GM12872 (cell line): ENCODE measurements around the gene BRINP3.

Experiments
- TF ChIP-seq, protein P1 (sequence below): IDR thresholded peaks from 3 replicates; pipeline ENCODE4 v1.5.1; 2011; ENCODE audit warnings: low read depth, mild to moderate bottlenecking, low read length, moderate library complexity; ENCODE audit not compliant: insufficient read depth

BRINP3 gene

GRCh38 chr1:190176776-190177175 lies 300.9 kb downstream of the BRINP3 start:
- TF ChIP-seq, protein P1, sequence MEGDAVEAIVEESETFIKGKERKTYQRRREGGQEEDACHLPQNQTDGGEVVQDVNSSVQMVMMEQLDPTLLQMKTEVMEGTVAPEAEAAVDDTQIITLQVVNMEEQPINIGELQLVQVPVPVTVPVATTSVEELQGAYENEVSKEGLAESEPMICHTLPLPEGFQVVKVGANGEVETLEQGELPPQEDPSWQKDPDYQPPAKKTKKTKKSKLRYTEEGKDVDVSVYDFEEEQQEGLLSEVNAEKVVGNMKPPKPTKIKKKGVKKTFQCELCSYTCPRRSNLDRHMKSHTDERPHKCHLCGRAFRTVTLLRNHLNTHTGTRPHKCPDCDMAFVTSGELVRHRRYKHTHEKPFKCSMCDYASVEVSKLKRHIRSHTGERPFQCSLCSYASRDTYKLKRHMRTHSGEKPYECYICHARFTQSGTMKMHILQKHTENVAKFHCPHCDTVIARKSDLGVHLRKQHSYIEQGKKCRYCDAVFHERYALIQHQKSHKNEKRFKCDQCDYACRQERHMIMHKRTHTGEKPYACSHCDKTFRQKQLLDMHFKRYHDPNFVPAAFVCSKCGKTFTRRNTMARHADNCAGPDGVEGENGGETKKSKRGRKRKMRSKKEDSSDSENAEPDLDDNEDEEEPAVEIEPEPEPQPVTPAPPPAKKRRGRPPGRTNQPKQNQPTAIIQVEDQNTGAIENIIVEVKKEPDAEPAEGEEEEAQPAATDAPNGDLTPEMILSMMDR: no peak

DNA sequence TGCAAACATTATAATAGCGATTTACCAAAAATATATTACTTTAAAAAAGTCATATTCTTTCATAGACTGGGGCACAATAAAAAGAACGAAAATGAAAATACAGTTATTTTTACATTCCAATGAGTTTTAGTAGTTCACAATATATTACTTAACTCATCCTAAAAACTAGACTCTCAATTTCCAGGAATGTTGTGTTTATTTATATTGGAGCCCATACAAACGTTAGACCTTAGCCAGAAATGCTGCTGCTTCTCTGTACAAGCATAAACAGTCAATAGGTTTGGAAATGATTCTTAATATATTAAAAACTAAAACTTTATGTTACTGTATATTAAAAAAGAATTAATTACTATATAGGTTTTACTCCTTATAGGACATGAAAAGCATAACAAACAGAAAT lies 302.3 kb downstream of the BRINP3 start:
- TF ChIP-seq, protein P1: no peak

GRCh38 chr1:190172651-190173430 lies 304.8 kb downstream of the BRINP3 start:
- TF ChIP-seq, protein P1: no peak

DNA sequence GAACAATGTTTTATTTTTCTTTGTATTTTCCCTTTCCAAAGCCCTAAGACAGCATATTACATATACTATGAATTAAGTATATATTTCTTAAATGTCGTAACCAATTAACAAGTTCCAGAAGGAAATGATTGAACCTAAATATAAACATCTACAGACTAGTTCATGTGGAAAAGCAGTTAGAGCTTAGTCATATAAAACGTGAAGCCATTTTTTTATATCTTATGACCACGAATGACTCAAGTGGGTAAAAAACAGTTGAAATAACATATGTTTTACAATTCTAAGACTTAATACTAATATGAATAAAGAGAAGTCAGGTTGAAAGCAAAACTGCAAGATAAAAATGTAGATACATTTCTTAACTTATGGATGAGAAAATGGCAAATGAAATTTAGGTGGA lies 307.3 kb downstream of the BRINP3 start:
- TF ChIP-seq, protein P1: no peak

DNA sequence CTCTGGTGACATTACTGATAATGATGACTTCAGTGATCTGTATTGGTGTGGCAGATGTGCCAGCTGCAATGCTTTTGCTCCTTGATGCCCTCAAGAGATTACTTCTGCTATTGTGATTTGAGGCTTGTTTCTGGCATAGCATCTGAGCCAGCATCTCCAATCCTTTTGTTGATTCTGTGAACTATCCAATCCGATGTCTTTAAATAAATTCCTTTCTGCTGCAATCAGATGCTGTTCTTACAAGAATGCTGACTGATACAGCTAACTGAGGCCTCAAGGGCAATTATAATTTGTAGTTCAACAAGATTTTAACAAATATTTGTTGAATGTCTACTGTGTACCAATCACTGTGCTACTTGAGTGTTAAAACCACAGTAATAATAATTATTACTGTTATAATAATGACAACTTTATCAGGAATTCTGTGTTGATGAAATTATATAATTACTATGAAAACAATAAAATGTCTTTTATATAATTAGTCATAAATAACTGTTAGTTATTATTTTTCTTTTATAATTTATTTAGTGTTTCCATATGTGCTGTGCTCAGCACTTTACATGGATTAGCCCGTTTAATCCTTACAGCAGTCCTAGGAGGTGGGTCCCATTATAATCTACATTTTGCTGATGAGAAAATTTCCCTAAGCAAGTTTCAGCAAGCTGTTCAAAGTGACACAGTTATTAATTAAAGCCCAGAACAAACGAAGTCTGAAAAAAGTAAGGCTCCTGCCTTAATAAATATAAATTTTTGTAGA lies 308.2 kb downstream of the BRINP3 start:
- TF ChIP-seq, protein P1: no peak

GRCh38 chr1:190168893-190169280 lies 308.8 kb downstream of the BRINP3 start:
- TF ChIP-seq, protein P1: no peak

DNA sequence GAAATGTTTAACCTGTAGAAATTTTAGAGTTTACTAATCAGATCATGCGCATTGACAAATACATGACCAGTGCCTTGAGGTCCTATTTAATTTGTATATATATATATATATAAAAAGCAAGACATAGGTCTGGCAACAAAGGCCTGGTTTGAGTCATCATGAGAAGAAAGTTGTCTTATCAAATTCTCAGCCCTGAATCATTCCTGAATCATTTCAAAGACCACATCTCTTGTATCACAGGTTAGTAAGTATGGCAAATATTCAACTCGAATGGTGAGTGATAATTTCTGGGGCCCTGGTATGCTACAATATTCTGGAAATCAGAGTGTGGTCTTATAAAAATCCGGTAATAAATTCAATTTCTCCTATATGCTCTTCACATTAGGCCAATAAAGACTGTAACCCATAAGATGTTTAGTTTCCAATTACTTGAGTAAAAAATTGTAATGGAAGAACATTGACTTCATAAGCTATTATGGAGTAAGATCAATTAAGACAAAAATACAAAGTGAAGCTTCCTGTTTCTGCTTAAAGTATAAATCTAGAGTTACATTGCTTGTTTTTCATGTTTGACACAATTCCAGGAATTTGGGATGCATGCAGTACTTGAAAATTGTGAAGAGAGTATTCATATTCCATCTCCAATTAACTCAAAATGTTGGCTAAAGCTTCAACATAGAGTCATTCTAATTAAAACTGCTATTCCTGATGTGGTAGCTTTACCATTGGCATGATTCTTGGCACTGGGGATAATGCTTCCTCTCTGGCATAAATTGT lies 309.4 kb downstream of the BRINP3 start:
- TF ChIP-seq, protein P1: no peak
